Dendritic cell treated with granulocyte-macrophage colony-stimulating factor and Interleukin-4, amounts not matched to agents 40 ng/mL and 50 ng/mL, for 4 days (primary cell): ENCODE results near the gene ELL.

Source experiments
- H3K27ac Mint-ChIP-seq: one replicate; pipeline ENCODE4 v1.8.0; 2022; ENCODE audit warnings: mild to moderate bottlenecking, mixed read lengths
- H3K27me3 Mint-ChIP-seq: one replicate; pipeline ENCODE4 v1.8.0; 2022; ENCODE audit warnings: mild to moderate bottlenecking, mixed read lengths
- H3K36me3 Mint-ChIP-seq: one replicate; pipeline ENCODE4 v1.8.0; 2022; ENCODE audit warnings: low read depth, mixed read lengths
- H3K4me1 Mint-ChIP-seq: one replicate; pipeline ENCODE4 v1.8.0; 2022; ENCODE audit warnings: low read depth, mixed read lengths
- H3K4me3 Mint-ChIP-seq: one replicate; pipeline ENCODE4 v1.8.0; 2022; ENCODE audit warnings: mild to moderate bottlenecking, moderate library complexity, mixed read lengths
- H3K9me3 Mint-ChIP-seq: one replicate; pipeline ENCODE4 v1.8.0; 2022; ENCODE audit warnings: mixed read lengths
- intact Hi-C: fragments of 100-400 bp; cut with micrococcal nuclease; formaldehyde crosslinking; loops from one replicate; pipeline ENCODE4 v1.15.0; 2022

Gene ELL

DNA sequence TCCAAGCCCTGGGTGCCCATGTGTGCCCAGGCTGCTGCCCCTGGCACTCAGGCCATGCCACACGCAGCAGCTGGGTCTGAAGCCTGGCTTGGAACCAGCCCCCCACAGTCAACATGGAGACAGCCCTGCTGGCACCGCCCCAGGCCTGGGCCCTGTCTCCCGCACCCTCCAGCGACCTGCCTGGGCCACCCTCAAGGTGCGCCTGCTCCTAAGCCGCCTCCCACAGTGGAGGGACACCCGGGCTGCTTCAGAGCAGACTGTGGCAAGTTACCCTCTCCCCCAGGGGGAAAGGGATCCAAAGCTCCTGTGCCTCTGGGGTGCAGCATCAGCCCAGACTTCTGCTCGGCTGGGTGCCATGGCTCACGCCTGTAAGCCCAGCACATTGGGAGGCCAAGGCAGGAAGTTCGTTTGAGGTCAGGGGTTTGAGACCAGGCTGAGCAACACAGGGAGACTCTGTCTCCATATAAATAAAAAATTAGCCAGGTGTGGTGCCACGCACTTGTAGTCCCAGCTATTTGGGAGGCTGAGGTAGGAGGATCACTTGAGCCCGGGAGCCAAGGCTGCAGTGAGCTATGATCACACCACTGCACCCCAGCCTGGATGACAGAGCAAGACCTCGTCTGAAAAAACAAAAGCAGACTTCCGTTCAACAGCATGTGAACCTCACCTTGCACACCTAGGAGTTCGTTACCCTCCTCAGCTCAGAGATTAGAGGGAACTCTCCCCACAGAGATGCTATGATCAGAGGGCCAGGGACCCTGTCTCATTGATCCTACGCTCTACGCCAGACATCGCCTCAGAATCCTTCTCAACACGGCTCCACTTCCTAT is 15.6 kb downstream of the ELL start:
- H3K36me3 Mint-ChIP-seq: peaks cover 45% of the 10 kb centered on the region
- no peaks in the 10 kb centered on the region for H3K27me3 Mint-ChIP-seq
- H3K4me3 Mint-ChIP-seq: no peak overlapping the region
- peaks cover 96% of the 10 kb centered on the region for H3K4me1 Mint-ChIP-seq
- intact Hi-C loops: no loop called here
- peak overlapping the region; percentile 86 for H3K27ac Mint-ChIP-seq
- H3K9me3 Mint-ChIP-seq: no peaks in the 10 kb centered on the region

DNA sequence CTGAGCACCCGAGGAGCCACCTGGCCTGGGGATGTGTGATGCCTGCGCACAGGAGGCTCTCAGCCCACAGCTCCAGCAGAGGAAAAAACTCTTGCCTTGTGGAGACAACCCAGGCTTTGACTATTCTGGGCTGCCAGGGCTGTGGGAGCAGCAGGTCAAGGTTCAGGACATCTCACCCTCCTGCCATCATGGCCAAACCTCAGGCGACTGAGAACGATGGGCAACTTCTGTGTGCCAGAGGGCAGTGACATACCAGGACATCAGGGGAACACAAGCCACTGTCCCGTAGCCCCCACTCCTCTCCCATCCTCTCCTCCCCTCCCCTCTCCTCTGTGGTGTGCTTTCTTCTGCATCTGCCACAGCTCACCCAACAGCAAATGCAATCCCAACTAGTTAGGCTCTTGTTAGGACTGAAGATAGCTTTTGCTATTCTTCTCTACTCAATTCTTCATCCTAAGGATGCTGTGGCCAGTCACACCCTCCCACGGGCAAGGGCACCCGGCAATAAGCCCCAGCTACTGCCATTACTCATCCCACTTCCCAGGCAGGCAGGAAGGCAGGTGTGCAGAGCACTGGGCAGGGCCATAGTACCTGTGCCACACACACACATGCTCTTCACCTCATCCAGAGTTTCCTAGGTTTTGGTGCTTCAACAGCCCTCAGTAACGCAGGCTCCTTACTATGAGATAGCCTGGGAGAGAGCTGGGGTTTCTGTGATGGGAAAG is 16.8 kb downstream of the ELL start:
- Mint-ChIP-seq H3K4me3 (no peak overlapping the region), H3K4me1 (peaks cover 100% of the 10 kb centered on the region), H3K36me3 (peaks cover 56% of the 10 kb centered on the region), H3K9me3 (no peaks in the 10 kb centered on the region), H3K27ac (peak overlapping the region; percentile 86), H3K27me3 (no peaks in the 10 kb centered on the region)
- intact Hi-C loops: loop anchor here (5.0 kb wide), 1 partner anchor 38 kb away; no protein-coding TSS in a partner anchor

DNA sequence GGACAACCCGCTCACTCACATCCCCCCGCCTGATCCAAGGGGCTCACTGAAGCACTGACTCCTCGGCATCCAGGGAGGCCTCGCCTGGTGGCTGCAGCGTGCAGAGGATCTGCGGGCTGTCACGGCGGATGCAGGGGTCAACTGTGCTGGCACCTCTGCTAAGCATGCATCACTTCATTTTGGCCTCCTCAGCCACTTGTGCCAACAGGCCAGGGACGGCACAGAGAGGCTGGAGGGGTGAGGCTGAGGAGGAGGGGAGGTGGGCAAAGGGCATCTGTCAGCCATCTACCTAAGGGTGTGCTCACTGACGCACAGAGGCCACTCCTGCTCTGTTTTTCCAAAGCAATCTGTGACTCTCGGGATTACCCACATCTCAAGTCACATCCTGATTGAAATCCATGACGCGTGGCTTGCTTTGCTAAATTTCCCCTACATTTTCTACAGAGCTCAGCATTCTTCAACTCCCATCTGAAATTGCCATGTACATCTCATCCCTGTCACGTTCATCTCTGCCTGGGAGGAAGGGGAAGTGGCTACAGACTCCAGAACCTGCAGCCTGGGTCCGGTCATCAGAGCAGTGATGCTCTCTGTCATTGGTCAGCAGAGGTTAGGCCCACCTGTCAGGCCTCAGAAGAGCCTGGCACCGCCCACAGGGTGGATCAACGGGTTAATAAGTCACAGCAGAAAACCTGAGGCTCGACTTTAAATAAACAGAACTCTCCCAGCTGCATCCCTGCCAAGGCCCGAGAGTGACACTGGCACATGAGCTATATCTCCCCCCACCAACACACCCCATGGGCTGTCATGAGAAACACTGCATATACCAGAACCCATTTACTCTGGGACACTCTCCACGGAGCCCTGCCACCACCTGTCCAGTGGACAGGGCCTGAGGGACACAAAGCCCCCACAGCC is 17.6 kb downstream of the ELL start:
- peaks cover 100% of the 10 kb centered on the region for H3K4me1 Mint-ChIP-seq
- intact Hi-C loops: loop anchor here (2.0 to 5.0 kb wide), 2 partner anchors 17 to 37 kb away; no protein-coding TSS in a partner anchor
- peak overlapping the region; percentile 52 for H3K4me3 Mint-ChIP-seq
- H3K27me3 Mint-ChIP-seq: no peaks in the 10 kb centered on the region
- peak overlapping the region; percentile 86 for H3K27ac Mint-ChIP-seq
- H3K36me3 Mint-ChIP-seq: peaks cover 58% of the 10 kb centered on the region
- H3K9me3 Mint-ChIP-seq: no peaks in the 10 kb centered on the region

DNA sequence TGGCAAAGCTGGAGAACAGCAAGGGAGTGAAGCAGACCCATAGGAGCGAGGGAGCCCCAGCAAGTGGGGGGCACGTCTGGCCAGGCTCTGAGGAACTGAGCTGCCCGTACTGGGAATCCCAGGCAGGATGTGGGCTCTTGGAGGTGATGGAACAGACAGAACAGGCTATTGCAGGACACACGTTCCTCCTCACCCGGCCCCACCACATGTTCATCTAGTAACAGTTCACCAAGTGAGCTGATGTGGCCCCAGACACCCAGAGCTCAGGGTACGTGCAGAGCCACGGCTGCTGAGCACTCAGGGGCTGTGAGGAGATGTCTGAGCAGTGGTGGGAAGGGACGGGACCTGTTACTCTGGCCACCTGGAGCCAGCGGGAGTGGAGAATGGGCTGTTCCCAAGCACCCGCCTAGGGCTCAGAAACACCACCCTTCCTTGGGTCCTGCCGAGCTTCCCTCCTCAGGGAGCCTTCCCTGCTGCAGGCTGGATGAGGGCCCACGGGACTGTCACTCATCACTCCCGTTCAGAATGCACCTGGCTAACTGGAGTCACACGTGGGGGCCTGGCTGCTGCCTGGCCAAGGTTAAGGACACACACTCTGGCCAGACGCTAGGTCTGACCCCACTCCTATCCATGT is 18.4 kb downstream of the ELL start:
- peak overlapping the region; percentile 86 for H3K27ac Mint-ChIP-seq
- intact Hi-C loops: loop anchor here (2.0 to 5.0 kb wide), 2 partner anchors 17 to 36 kb away; no protein-coding TSS in a partner anchor
- peak overlapping the region; percentile 60 for H3K4me3 Mint-ChIP-seq
- H3K36me3 Mint-ChIP-seq: peaks cover 58% of the 10 kb centered on the region
- no peaks in the 10 kb centered on the region for H3K9me3 Mint-ChIP-seq
- H3K4me1 Mint-ChIP-seq: peaks cover 100% of the 10 kb centered on the region
- no peaks in the 10 kb centered on the region for H3K27me3 Mint-ChIP-seq

DNA sequence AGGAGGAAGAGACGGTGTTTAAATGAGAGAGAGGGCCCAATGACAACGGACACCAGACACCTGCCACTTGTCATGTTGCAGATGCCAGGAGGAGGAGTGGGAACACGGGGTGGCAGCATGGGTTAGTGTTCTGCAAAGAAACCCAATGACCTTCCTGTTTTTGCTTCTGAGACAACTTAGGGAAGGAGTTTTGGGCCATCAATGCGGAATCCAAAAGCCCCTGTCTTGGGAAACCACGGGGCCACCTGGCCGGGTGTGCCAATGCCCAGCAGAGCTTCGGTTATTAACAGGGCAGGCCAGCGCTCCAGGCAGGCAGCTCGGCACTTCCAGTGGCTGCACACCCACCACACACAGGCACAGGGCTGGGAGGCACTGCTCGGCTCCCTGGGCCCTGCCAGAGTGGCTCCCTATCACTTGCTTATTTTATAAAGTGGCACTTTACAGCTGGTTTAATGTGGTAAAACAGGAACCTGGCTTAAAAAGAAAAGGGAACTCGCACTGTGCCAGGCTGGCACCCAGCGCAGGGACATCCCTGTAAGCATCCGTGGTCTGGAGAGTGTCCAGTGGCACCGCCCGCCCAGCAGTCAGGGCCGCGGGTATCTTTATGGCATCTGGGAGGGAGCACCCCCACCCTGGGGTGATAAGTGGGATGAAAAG is 19.1 kb downstream of the ELL start:
- Mint-ChIP-seq H3K9me3 (no peaks in the 10 kb centered on the region), H3K36me3 (peaks cover 55% of the 10 kb centered on the region), H3K4me1 (peaks cover 100% of the 10 kb centered on the region), H3K27ac (peak overlapping the region; percentile 86), H3K27me3 (no peaks in the 10 kb centered on the region), H3K4me3 (peak overlapping the region; percentile 60)
- intact Hi-C loops: loop anchor here (2.0 to 5.0 kb wide), 2 partner anchors 18 to 35 kb away; no protein-coding TSS in a partner anchor

DNA sequence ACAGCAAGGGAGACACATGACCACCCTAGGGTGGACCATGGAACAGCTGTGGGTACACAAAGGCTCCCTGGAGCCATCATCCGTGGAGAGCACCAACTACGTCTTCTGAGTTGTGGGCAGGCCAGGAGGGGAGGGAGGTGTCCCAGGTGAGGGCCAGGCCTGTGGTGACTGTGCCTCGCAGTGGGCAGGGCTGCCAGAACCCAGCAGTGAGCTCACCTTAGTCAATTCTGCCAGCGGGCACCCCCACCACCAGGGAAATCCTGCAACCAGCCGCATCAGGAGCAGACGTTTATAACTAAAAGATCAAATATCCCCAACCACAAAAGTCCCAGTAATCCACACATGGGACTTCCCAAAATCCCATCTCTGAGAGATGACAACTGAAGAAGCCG is 19.6 kb downstream of the ELL start:
- Mint-ChIP-seq H3K36me3 (peaks cover 50% of the 10 kb centered on the region), H3K27me3 (no peaks in the 10 kb centered on the region), H3K27ac (peak overlapping the region; percentile 86), H3K4me3 (peak overlapping the region; percentile 58), H3K4me1 (peaks cover 98% of the 10 kb centered on the region), H3K9me3 (no peaks in the 10 kb centered on the region)
- intact Hi-C loops: loop anchor here (2.0 to 5.0 kb wide), 2 partner anchors 19 to 35 kb away; no protein-coding TSS in a partner anchor

DNA sequence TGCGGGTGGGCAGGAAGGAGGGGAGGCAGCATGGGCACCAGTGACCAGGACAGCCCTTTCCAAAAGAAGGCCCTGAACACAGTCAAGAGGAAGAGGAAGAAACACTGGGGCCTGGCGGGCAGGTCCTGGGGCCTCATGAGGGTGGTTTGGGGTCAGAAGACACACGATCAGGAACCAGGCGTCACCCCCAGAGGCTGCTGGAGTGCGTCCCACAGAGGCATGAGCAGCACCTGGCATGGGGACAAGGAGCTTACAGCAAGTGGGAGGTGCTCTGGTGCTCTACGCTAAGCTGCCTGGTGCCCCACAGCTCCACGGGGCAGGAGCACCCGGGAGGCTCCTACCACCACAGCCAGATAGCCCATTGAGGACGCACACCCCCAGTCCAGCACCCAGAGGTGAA is 20.0 kb downstream of the ELL start:
- Mint-ChIP-seq H3K36me3 (peaks cover 46% of the 10 kb centered on the region), H3K4me3 (peak overlapping the region; percentile 58), H3K4me1 (peaks cover 98% of the 10 kb centered on the region), H3K27me3 (no peaks in the 10 kb centered on the region), H3K9me3 (no peaks in the 10 kb centered on the region), H3K27ac (peak overlapping the region; percentile 86)
- intact Hi-C loops: loop anchor here (2.0 to 5.0 kb wide), 3 partner anchors 15 to 35 kb away; no protein-coding TSS in a partner anchor

DNA sequence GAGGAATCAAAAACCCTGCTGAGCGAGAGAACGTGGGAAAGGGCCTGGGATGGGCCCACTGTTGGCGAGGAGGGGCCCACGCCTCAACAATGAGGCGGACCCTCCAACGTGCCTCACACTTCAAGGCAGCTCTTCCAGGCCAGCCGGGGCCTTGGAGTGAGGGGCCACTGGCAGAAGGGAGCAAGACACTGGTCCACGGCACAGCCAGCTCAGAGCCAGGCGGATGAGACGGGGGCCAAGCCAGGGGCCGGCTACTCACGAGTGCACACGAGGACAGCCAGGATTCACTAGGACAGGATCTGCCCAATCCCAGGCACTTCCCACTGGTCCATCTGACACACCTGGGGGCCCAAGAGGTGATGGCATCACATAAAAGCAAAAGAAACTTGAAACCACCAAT is 20.5 kb downstream of the ELL start:
- H3K27ac Mint-ChIP-seq: peak overlapping the region; percentile 86
- no peaks in the 10 kb centered on the region for H3K27me3 Mint-ChIP-seq
- H3K4me1 Mint-ChIP-seq: peaks cover 98% of the 10 kb centered on the region
- H3K36me3 Mint-ChIP-seq: peaks cover 42% of the 10 kb centered on the region
- H3K4me3 Mint-ChIP-seq: no peak overlapping the region
- intact Hi-C loops: loop anchor here (2.0 to 5.0 kb wide), 2 partner anchors 15 to 34 kb away; no protein-coding TSS in a partner anchor
- no peaks in the 10 kb centered on the region for H3K9me3 Mint-ChIP-seq

DNA sequence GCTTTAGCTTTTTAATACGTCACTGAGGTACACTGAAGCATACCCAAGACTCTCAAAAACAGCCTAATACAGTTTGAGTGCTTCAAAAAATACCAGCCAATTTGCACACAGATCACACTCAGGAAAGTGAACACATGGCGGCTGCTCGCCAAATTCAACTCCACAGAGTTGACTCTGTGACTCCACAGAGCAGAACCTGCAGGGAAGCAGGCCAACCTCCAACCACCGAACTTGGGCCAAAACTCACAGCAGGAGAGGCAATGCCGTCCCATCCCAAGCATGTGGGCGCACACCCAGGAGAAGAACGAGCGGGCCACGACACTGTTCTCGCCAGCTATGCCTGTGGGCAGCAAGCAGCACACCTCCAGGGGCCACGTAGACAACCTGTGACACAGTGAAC is 21.1 kb downstream of the ELL start:
- intact Hi-C loops: loop anchor here (2.0 to 5.0 kb wide), 2 partner anchors 14 to 33 kb away; no protein-coding TSS in a partner anchor
- H3K27me3 Mint-ChIP-seq: no peaks in the 10 kb centered on the region
- peaks cover 98% of the 10 kb centered on the region for H3K4me1 Mint-ChIP-seq
- H3K36me3 Mint-ChIP-seq: peaks cover 36% of the 10 kb centered on the region
- H3K9me3 Mint-ChIP-seq: no peaks in the 10 kb centered on the region
- peak overlapping the region; percentile 86 for H3K27ac Mint-ChIP-seq
- no peak overlapping the region for H3K4me3 Mint-ChIP-seq

DNA sequence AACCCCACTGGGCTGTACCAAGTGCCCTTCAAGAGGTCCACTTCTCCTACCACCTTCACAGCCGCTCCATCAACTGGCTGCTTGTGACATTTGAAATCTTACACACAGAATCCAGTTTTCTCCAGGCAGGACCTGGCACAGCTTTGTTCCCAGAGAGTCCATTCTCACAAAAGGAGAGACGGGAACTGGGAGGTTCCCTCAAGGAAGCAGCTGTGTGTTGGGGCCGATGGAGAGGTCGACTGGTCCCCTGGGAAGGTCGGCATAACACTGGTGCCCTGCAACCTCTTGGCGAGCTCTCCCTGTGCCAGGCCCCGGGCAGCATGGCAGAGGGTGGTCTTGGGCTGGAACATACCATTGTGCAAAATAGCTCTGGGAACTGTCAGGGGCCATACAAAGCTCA is 21.5 kb downstream of the ELL start:
- no peaks in the 10 kb centered on the region for H3K9me3 Mint-ChIP-seq
- intact Hi-C loops: loop anchor here (2.0 to 5.0 kb wide), 2 partner anchors 14 to 33 kb away; no protein-coding TSS in a partner anchor
- no peaks in the 10 kb centered on the region for H3K27me3 Mint-ChIP-seq
- H3K4me3 Mint-ChIP-seq: no peak overlapping the region
- H3K27ac Mint-ChIP-seq: no peak overlapping the region
- H3K36me3 Mint-ChIP-seq: peaks cover 32% of the 10 kb centered on the region
- H3K4me1 Mint-ChIP-seq: peaks cover 98% of the 10 kb centered on the region

DNA sequence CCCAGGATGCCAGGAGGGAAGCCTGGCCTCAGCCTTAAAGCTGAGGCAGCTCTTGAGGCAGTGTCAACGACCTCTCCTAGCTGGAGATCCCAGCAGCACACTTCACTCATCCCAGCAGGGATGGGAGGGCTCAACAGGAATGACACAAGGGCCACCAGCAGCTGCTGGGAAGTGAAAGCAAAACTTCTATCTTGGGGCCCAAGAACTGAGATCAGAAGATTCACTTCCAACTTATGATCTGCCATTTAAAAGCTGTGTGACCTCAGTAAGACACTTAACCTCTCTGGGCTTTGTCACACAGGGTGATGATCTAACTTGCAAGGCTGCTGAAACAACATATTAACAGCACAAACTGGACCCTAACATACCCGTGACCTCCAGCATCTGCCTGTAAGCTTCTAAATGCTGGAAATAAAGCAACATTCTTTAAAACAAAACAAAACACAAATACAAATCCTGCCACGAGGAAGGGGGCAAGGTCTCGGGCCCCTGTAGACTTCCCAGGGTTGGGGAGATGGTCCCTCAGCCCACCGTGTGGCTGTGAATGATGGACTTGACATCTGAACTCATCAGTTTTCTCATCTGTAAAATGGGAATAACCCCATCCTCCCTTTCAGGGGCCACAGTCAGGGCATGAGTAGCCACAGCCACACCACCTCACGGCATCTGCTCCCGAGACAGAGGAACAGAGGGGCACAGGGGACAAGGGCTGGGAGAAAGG is 22.7 kb downstream of the ELL start:
- H3K36me3 Mint-ChIP-seq: peaks cover 25% of the 10 kb centered on the region
- H3K27me3 Mint-ChIP-seq: no peaks in the 10 kb centered on the region
- H3K27ac Mint-ChIP-seq: peak overlapping the region; percentile 40
- intact Hi-C loops: no loop called here
- H3K9me3 Mint-ChIP-seq: no peaks in the 10 kb centered on the region
- H3K4me3 Mint-ChIP-seq: no peak overlapping the region
- H3K4me1 Mint-ChIP-seq: peaks cover 98% of the 10 kb centered on the region

DNA sequence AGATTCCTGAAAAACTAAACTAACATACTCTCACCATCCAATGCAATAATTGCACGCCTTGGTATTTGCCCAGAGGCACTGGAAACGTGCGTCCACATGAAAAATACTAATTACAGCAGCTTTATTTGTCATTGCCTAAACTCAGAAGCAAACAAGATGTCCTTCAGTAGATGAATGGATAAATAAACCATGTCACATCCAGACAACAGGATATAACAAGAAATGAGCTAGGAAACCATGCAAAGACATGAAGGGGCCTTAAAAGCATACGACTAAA is 25.0 kb downstream of the ELL start:
- intact Hi-C loops: no loop called here
- H3K27me3 Mint-ChIP-seq: no peaks in the 10 kb centered on the region
- H3K27ac Mint-ChIP-seq: no peak overlapping the region
- H3K4me1 Mint-ChIP-seq: peaks cover 95% of the 10 kb centered on the region
- H3K9me3 Mint-ChIP-seq: no peaks in the 10 kb centered on the region
- H3K36me3 Mint-ChIP-seq: peaks cover 34% of the 10 kb centered on the region
- H3K4me3 Mint-ChIP-seq: no peak overlapping the region
